NOMO-1 (cell line): ENCODE data around the gene GALNT2.

ENCODE experiments used
- DNase-seq, 2 experiments: peaks; one replicate each; lab custom pipeline; 2025; ENCODE audit not compliant: unreplicated experiment in 2 of 2; lab: John Stamatoyannopoulos, UW

The GALNT2 gene

DNA sequence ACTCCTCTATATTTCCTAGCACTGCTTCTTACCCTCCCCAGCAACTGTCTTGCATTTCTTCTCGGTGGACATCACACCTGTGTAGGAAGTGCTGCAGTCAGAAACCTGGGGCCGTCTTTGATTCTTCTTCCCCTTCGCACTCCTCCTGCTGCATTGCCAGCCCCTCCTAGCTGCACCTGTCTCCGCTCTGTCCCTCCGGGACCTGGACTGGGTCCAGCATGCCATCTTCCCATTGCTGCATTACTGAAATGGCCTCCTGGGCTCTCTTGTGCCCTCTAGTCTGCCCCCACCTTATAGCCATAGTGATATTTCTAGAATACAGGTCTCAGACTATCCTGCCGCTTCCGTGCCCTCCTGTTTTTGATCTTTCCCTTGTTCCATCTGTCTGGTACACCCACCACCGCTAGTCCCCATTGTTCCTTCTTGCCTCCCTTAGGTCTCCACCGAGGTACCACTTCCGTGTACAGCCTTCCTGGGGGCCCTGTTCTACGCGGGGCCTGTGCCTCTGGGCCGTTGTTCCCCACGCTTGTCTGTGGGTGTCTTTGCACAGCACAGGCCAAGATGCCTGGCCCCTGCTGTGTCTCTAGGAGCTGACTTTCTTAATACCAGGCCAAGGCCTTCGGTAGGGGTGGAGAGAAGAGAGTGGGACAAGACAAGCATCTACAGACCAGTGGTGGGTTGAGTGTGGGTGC, 107.6 kb downstream of the GALNT2 start:
- DNase-seq = no peak

DNA sequence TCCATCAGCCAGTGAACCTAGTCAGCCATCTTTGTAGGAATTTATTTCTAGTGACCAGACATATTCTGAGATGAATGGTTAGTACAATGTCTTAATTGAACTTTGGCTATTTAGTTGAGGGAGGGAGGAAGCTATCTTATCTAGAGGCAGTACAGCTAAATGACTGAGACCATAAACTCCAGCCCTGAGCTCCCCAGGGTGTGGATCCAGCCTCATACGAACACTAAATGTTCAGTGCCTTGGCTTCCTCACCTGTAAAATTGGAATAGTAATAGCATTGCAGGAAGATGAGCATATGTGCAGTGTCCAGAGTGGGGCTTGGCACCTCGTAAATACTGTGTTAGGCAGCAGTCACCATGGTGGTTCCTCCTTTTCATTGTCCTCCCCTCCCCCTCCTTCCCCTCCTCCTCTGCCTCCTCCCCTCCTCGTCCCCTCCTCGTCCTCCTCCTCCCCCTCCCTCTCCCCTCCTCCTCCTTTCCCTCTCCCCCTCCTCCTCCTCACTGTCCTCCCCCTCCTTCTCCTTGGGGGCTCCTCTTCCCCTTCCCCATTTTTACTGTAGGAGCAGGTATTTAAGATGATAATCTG, 108.2 kb downstream of the GALNT2 start:
- no peak for DNase-seq

DNA sequence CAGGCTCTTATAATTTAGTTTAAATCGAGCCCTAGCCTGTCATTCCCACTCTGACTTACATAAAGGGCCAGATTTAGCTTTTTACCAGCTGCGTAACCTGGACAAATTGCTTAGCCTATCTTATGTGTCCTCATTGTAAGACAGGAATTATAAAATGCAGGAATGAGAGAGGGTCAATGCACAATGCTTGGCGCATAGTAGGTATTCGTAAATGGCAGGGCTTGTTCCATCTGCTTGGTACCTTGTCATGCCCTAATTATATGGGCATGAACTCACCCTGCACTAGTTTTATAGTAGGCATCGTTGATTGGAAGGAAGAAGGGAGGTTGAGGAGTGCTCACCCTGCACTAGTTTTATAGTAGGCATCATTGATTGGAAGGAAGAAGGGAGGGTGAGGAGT, 108.8 kb downstream of the GALNT2 start:
- no peak for DNase-seq

DNA sequence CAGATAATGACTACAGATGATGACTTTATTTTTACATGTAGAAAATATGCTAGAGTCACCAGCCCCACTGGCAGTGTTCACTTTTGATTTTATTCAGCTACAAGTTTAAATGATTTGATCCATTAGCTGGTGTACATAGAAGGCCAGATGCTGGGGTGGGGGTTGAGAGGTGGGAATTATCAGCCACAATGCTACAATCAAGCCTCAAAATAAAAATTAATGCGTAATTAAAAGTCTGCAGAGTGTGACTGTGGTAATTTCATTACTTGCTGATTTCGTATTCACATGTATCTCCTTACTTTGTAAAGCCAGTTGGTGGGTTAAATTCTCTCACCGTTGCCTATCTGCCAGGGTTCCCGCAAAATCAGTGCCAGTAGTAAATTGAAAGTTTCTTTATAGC, 109.3 kb downstream of the GALNT2 start:
- no peak for DNase-seq

DNA sequence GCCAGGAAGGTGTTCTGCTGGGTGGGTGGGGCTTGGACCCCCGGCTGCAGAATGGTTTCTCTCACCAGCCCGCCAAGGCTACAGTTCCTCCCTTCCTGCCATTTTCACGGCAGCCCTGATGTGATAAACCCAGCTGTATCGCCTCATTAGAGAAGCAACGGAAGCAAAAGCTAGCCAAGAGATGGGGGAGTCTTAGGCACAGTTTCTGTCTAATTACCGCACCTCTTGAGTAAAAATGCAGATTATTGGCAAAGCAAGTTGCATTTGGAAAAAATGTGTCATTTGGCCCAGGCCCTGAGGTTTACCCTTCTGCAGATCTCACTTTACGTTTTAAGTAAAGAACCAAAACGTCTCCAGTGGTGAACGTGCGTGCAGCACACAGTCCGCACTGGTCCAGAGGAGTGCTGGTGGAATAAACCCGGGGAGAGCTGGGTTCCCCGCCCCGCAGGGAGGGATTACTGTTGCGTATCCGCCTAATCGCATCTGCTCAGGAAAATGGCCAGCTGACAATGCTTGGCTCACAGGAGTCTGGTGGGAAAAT, 109.9 kb downstream of the GALNT2 start:
- no peak for DNase-seq

DNA sequence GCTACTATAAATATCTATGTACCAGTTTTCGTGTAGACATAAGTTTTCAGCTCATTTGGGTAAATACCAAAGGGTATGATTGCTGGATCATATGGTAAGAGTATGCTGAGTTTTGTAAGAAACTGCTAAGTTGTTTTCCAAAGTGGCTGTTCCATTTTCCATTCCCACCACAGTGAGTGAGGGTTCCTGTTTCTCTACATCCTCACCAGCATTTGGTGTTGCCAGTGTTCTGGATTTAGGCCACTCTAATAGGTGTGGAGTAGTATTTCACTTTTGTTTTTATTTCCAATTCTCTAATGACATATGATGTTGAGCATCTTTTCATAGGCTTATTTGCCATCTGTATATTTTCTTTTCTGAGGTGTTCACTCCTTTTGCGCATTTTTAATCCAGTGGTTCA, 112.2 kb downstream of the GALNT2 start:
- no peak for DNase-seq

DNA sequence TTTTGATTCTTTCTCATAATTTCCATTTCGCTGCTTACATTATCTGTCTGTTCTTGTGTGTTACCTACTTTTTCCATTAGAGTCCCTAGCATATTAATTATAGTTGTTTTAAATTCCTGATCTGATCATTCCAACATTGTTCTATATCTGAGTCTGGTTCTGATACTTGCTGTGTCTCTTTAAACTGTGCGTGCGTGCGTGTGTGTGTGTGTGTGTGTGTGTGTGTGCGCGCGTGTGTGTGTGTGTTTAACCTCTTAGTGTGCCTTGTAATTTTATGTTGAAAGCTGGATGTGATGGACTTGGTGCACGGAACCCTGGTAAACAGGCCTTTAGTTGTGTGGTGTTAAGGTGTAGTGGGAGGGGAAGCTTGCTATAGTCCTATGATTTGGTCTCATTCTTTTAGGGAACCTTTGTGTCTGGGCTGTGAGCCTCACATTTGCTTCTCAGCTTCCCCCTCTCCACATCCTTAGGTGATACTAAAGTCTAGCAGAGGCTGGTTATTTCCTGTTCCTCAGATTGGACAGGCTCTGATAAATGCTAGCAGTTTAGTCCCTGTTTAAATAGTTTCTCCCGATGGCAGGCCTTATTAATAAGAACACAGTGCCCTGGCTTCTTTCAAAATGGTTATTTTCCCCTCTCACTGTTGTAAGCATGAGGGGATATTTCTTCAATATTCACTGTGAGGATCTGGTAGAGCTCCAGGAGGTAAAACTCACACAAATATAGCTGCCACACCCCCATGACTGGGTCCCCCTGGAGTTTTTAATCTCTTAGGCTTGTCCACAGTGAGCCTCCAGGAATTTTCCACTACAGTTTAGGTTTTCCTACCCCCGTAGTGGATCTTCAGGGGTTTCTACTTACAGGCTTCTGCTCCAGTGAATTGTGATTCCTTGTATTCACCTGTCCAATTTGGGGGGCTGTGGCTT, 118.3 kb downstream of the GALNT2 start:
- DNase-seq = peak in 1 of 2 experiments; percentile 3

DNA sequence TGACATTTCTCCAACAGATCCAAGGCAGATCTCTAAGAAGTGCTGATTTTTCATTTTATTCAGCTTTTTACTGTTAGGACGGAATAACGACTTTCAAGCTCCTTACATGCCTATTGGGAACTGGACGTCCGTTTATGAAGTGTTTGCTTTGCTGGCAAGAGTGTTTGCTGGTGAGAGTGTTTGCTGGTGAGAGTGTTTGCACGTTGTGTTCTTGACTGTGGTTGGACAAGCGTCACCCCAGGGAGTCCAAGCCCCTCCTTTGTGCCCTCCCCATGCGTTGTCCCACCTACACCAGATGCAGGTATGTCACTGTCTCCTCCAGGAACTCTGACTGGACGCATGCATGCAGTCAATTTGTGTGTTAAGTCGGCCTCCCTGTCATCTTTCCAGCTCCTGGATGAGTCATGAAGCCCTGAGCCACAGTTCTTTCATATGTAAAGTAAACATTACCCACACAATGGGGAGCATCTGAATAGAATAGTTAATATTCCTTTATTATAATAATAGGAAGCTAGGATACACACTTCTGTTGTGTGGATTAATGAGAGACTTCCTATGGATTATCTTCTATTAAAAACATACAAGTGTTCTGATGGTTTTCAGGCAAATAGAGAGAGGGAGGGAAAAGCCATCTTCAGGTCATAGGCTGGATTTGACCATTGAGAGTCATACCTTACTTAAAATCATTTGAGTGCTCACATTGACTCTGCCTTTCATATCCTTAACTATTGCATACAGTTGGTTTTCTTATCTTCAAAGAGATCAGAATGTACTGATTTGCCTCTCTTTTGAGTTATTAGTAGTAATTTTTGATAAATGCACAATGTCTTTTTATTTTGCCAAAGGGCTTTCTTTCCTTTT, 119.2 kb downstream of the GALNT2 start:
- no peak for DNase-seq

DNA sequence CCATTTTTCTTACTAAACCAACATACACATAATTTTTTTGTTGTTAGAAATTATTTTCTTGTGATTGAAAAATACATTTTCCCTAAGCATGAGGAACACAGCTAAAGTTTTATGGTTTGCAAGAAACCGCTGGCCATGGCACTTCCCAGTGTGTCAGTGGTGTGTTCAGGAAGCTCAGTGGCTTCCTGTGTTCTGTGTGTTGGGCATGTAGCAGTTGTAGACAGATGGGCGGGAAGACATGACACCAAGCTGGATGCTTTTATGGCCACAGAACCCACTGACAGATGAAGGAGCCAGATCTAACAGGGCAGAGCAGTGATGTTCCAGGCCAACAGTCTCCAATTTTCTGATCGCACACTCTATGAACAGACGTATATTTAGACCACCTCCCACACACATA, 119.8 kb downstream of the GALNT2 start:
- DNase-seq = no peak

DNA sequence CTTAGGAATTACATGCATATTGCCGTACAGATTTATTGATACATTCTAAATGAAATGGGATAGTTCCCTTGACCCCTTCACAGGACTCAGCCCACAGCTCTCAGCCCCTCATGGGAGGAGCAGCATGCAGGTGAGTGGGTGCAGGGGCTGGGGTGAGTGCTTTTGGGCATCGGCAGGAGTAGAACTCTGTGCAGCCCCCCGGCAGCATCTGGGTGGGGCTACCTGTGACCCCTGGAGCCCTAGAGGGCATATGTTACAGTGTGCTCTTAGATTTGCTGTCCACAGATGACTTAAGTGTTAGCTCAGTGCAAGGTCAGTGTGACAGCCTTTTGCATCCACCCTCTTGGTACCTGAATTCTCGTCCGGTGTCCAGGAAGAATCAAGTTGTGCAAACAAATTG, 120.3 kb downstream of the GALNT2 start:
- no peak for DNase-seq

DNA sequence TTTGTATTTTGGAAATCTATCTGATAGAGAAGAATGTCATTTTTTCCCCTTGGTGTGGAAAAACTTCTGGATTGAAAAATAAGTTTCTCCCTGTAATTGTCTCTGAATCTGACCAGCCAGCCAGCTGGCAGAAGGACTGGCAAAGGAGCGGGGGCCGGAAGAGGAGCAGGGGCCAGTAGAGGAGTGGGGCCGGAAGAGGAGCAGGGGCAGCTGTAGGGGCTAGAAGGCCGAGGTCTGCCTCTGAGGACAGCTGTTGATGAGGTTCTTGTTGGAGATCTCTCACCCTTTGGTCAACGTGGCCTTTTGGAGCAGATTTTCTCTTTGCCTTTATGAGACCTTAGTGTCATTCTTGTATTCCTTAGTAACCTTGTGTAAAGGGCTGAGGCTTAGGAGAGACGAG, 121.8 kb downstream of the GALNT2 start:
- no peak for DNase-seq

DNA sequence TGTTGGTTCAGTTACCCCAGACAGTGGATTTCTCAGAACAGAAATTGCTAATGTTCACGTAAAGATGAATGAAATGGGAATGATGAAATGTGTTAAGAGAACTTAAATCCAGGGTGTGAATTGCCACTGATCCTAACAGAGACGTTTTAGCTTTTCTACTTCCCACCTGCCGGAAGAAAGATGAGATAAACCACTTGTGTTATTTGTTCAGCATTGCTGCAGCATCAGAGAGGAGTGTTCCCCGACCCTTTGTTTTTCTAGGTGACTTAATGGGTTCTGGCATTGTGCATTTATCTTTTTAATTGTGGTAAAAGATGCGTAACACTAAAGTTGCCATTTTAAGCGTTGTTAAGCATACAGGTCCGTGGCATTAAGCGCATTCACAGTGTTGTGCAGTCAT, 122.3 kb downstream of the GALNT2 start:
- no peak for DNase-seq

DNA sequence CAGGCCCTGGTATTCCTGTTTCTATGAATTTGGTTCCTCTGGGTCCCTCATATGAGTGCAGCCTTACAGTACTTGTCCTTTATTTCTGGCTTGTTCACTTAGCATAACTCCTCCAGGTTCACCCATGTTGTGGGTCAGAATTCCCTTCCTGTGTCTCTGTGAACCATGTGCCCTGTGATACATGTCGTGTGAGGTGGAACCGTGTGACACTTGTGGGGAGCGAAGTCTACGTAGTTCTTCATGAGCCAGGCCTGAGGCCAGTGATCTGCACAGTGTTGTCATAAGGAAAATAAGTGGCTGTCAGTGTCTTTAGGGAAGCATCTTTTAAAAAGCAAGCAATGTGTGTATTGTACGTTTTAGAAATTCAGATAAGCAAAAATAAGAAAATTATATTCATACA, 122.8 kb downstream of the GALNT2 start:
- no peak for DNase-seq

DNA sequence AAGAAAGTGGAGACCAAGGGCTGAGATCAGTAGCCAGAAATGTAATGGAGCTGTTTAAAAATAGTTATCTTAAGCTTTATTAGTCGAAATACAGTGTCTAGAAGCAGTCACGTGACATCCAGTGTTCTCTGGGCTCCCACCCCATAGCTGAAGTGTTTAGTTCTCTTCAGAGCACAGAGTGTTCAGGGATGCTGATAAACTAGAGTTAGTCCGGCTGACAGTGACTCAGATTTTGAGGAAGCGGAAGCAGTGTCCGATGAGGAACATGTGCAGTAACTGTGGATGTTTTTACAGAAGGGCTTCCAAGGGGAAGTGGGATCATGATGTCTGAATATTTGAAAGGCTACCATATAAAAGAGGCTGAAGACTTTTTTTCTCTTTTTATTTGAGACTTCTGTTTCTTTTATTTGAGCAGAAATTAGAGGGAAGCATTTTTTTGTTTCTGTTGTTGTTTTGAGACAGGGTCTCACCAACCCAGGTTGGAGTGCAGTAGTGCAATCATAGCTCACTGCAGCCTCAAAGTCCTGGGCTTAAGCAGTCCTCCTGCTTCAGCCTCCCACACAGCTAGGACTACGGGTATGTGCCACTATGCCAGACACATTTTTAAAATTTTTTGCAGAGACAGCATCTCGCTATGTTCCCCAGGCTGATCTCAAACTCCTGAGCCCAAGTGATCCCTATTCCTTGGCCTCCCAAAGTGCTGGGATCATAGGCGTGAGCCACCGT, 124.2 kb downstream of the GALNT2 start:
- peak; percentile 78 to 96 for DNase-seq

DNA sequence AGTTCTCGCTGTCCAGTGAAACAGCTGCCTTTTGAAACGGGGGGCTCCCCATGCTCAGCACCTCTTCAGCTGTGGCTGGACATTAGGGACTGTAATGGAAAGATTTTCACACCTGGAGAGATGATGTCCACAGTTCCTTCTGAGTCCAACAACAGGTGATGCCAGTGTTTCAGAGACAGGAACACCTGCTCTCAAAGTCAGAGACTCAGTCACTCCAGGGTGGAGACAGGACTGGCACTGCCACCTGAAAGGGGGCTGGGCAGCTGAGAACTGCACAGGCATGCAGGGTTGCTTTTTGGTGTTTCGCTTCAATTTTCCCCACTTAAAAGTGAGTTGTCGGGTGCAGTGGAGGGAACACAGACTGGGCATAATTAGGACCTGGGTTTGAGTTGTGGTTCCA, 124.8 kb downstream of the GALNT2 start:
- DNase-seq = no peak

DNA sequence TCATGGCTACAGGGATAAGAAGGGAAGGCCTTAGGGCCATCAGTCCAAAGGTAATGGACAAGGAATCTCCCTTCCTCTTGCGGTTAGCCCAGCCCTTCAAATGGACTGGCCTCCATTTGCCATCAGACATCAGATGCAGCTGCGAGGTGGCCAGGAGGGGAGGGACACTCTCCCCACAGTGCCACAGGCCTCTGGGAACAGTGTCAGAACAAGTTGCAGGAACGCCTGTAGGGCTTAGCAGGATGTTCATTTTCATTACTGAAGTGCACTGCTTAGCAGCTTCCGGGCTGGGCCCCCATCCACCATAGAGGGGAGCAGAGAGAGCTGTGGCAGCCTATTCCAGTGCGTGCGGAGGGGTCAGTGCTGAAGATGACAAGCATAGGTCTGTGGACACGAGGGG, 127.5 kb downstream of the GALNT2 start:
- DNase-seq = no peak

DNA sequence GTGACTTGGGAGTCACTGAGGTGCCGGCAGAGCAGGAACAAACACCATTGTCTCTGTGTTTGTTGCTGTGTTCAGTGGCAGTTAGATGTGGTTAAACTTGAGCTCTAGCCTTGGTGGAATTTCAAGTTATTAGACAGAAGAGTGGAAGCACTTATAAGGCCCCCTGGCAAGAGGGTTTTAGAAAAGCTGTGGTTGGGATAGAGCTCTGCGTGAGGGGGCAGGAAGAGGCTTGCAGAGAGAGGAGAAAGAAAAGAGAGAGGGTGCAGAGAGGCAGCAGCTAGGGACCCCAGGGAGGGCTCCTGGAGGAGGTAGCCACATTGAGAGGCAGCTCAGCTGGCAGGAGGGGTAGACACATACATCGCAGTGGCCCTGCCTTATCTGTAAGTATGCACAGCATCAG, 128.2 kb downstream of the GALNT2 start:
- DNase-seq = no peak

DNA sequence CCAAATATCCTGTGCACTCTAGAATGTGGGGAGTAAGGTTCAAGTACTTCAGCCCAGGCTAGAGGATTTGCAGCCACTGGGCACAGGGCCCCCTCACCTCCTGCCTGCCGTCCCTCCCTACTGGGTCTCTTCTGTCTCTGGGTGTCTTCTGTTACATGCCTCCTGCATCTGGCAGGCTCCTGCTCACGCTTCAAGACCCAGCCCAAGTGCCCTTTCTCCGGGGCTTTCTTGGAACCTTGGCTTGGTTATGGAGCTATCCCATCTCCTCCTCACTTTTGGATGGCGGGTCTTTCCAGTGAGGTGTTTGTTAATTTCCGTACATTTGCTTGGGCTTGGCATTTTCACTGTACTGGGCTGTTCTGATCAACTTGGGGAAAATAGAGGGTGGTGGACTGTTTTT, 129.0 kb downstream of the GALNT2 start:
- no peak for DNase-seq

DNA sequence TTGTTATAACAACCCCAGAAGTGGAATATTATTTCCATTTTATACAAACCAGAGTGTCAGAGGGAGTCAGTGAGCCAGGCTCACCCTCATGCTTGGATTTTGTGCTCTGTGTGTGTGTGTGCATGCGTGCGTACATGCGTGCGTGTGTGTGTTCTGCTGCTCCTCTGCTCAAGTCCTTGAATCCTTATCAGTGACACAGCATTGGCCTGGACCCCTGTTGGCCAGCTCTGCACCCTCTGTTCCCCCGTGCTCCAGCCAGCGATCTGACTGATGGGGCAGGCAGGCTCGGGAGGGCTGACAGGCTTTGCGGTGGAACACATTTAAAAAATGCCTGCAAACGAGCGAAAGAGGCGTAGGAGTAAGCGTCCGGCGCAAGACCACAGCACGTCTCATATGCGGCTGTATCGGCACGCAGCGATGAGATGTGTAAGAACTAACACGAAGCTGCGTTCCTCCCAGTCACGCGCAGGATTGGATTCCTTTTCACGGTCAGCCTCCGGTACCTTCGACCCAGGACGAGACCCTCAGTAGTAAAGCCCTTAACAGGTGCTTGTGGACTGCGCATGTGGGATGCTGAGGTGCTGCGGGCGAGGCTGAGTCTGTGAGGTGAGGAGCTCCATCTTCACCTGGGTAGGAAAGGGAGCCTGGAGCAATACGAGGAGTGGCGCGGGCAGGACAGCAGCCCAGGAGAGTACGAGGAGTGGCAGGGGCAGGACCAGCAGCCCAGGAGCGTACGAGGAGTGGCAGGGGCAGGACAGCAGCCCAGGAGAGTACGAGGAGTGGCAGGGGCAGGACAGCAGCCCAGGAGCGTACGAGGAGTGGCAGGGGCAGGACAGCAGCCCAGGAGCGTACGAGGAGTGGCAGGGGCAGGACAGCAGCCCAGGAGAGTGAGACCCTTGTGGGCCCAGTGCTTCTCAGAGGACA, 130.9 kb downstream of the GALNT2 start:
- no peak for DNase-seq
